Measurements from ENCODE around the gene STX8.
"Not testable (repeated sequence)": the region's sequence is repeated elsewhere in the genome, so short reads cannot be mapped to it uniquely, and the experiment has no call there.

STX8 gene

DNA sequence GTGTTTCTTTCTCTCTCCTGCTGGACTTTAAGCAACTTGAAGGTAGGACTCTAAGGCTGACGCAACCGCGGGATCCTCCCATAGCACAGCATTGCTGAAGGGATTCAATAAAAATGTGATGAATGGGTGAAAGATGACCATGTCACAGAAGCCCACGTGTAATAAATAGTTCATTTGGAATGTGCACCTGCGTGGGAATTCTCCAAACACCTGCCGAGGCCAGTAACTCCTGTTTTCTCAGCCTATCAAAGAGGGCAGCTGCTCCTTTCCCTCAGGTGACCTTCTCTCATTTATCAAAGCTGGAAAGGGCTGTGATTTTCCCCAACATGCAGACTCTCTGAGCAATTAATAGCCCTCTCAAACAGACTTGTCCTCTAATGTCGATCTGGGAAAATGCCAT lies 235.7 kb downstream of the STX8 start:
- Histone ChIP-seq H3K27me3 (ENCODE audit: control insufficient read depth in 2 of 2, insufficient read depth in 2 of 2, low read length in 2 of 2) (no peaks in the 10 kb centered on the region), H3K27ac (ENCODE audit: low read depth in 2 of 2, low read length in 2 of 2) (no peak overlapping the region), H3K9me3 (ENCODE audit: control insufficient read depth in 2 of 2, low read length in 2 of 2) (peaks cover 0 to 2% of the 10 kb centered on the region in 2 donors), H3K4me3 (ENCODE audit: low read length in 2 of 2) (no peak overlapping the region), H3K9ac (ENCODE audit: low read depth in 1 of 2, low read length in 2 of 2) (no peak overlapping the region), H3K36me3 (ENCODE audit: control insufficient read depth in 2 of 2, insufficient read depth in 2 of 2, low read length in 2 of 2) (no peaks in the 10 kb centered on the region), H3K4me1 (ENCODE audit: control insufficient read depth in 2 of 2, insufficient read depth in 2 of 2, low read length in 2 of 2) (no peaks in the 10 kb centered on the region)

DNA sequence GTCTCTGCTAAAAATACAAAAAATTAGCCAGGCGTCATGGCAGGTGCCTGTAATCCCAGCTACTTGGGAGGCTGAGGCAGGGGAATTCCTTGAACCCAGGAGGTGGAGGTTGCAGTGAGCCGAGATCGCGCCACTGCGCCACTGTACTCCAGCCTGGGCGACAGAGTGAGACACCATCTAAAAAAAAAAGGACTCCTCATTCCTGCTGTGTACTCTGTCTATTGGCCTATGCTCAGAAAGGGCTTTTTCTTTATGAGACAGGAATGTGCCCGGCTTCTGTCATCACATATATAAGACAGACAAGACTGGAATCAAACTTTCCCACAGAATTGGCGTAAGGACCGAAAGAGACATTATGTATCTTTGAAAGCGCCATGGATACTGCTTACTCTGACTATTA lies 236.1 kb downstream of the STX8 start:
- H3K4me1 ChIP-seq (ENCODE audit: control insufficient read depth in 2 of 2, insufficient read depth in 2 of 2, low read length in 2 of 2); H3K27ac ChIP-seq (ENCODE audit: low read depth in 2 of 2, low read length in 2 of 2); H3K9me3 ChIP-seq (ENCODE audit: control insufficient read depth in 2 of 2, low read length in 2 of 2); H3K4me3 ChIP-seq (ENCODE audit: low read length in 2 of 2); H3K27me3 ChIP-seq (ENCODE audit: control insufficient read depth in 2 of 2, insufficient read depth in 2 of 2, low read length in 2 of 2); H3K9ac ChIP-seq (ENCODE audit: low read depth in 1 of 2, low read length in 2 of 2); H3K36me3 ChIP-seq (ENCODE audit: control insufficient read depth in 2 of 2, insufficient read depth in 2 of 2, low read length in 2 of 2): not testable (repeated sequence)

DNA sequence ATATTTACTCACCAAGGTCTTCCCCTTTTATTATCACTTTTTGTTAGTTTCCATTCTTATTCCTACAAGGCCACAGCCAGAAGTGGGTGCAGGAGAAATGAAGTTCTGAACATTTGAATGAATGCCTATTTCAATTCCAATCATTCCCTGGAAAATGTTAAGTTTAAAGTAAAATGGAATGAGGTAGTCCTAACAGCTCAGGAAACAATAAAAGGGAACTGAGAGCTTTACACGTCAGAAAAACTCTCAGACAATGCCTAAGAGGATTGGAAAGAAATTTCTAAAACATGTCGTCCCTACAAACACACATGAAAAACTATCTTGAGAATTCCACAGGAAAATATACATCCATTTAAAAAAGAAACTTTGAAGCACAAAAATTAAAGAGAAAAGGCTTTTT lies 238.8 kb downstream of the STX8 start:
- Histone ChIP-seq H3K36me3 (ENCODE audit: control insufficient read depth in 2 of 2, insufficient read depth in 2 of 2, low read length in 2 of 2) (no peaks in the 10 kb centered on the region), H3K27me3 (ENCODE audit: control insufficient read depth in 2 of 2, insufficient read depth in 2 of 2, low read length in 2 of 2) (no peaks in the 10 kb centered on the region), H3K9me3 (ENCODE audit: control insufficient read depth in 2 of 2, low read length in 2 of 2) (peaks cover 3 to 5% of the 10 kb centered on the region in 2 donors), H3K4me1 (ENCODE audit: control insufficient read depth in 2 of 2, insufficient read depth in 2 of 2, low read length in 2 of 2) (no peaks in the 10 kb centered on the region), H3K9ac (ENCODE audit: low read depth in 1 of 2, low read length in 2 of 2) (no peak overlapping the region), H3K4me3 (ENCODE audit: low read length in 2 of 2) (no peak overlapping the region), H3K27ac (ENCODE audit: low read depth in 2 of 2, low read length in 2 of 2) (no peak overlapping the region)

DNA sequence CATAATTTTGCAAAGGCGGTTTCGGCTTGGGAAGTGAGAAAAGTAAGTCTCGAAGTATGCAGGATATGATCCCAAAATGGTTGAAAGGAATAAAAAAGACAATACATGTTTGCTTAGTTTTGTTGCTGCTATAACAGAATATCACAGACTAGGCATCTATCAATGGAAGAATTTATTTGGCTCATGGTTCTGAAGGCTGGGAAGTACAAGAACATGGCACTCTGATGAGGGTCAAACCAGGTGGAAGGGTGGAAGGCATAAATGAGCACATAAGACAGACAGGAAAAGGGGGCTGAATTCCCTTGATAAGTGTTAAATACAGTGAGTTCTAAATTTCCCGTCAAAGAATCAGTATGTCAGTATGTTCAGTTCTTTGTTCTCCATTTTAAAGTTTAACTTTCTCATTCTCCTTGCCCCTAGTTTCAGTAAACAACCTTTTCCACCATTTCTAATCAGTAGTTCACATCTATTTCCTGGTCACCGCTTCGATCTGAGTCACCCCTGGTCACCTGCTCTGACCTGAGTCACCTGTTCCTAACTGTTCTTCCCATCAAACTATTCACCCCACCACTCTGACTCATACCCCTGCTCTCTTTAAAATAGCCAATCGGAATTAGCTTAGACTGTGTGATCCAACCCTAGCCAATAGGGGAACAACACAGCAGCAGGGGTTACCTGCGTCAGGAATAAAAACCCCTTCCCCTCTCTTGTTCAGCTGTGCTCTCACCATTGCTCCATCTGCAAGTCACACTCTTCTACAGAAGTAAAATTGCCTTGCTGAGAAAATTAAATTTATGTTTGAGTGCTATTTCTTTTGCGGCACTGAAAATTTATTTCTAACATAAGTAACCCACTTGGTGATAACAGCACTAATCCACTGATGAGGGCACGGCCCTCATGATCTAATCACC lies 240.8 kb downstream of the STX8 start:
- Histone ChIP-seq H3K4me3 (ENCODE audit: low read length in 2 of 2) (no peak overlapping the region), H3K4me1 (ENCODE audit: control insufficient read depth in 2 of 2, insufficient read depth in 2 of 2, low read length in 2 of 2) (no peaks in the 10 kb centered on the region), H3K27ac (ENCODE audit: low read depth in 2 of 2, low read length in 2 of 2) (no peak overlapping the region), H3K9me3 (ENCODE audit: control insufficient read depth in 2 of 2, low read length in 2 of 2) (peaks cover 3 to 5% of the 10 kb centered on the region in 2 donors), H3K27me3 (ENCODE audit: control insufficient read depth in 2 of 2, insufficient read depth in 2 of 2, low read length in 2 of 2) (no peaks in the 10 kb centered on the region), H3K36me3 (ENCODE audit: control insufficient read depth in 2 of 2, insufficient read depth in 2 of 2, low read length in 2 of 2) (no peaks in the 10 kb centered on the region), H3K9ac (ENCODE audit: low read depth in 1 of 2, low read length in 2 of 2) (no peak overlapping the region)

DNA sequence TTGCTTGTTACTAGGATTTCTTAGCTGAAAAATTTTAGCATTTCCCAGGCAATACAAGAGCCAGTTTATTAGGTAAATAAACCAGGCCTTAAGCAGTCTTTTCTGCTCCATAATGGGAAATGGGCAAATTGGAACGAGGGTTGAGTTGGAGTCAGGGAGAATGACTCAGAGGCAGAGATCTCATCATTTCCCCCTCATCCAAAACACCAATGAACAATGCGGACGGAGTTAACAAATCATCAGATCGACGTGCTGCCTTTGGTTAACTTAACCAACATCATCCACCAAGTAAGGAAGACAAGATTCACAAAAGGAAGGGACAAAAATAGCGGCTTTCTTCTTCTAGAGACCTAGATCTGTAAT lies 243.5 kb downstream of the STX8 start:
- Histone ChIP-seq H3K9ac (ENCODE audit: low read depth in 1 of 2, low read length in 2 of 2) (no peak overlapping the region), H3K27ac (ENCODE audit: low read depth in 2 of 2, low read length in 2 of 2) (no peak overlapping the region), H3K4me3 (ENCODE audit: low read length in 2 of 2) (no peak overlapping the region), H3K9me3 (ENCODE audit: control insufficient read depth in 2 of 2, low read length in 2 of 2) (peaks cover 3 to 5% of the 10 kb centered on the region in 2 donors), H3K4me1 (ENCODE audit: control insufficient read depth in 2 of 2, insufficient read depth in 2 of 2, low read length in 2 of 2) (no peaks in the 10 kb centered on the region), H3K36me3 (ENCODE audit: control insufficient read depth in 2 of 2, insufficient read depth in 2 of 2, low read length in 2 of 2) (no peaks in the 10 kb centered on the region), H3K27me3 (ENCODE audit: control insufficient read depth in 2 of 2, insufficient read depth in 2 of 2, low read length in 2 of 2) (no peaks in the 10 kb centered on the region)

DNA sequence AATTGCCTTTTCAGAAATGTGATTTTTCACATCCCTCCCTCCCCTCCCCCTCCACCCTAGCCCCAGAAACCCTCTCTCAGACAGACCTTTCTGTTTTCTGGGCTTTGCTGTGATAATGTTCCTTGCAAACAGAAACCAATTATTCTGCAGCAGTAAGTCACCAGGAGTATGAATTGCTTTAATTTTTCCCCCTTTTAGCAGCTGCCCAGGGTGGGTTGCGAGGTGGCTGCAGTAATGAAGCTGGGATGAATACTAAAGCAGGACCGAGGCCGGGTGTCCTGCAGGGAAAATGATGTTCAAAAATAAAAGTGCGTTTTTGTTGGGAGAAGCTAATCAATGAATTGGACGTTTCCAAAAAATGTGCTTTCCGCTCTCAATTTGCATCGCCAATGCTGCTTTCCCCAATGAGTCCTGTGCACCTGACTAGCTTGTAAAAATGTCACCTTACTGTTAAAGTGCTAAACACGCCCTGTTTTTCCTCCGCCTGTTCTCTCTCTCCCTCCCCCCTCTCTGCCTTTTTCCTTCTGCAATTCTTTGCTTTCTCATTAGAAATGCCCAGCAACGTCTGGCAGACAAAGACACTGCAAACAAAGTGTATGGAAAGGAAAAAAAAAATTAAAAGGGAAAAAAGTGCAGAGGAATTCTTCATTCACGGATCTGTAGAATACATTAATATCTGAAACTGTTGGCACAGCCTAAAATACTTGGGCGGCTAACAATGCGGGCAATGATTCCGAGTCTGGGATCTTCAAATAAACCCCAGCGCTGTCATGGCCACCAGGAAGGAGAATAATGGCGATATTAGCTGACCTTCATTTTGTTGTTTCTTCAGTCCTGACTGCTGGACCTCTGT lies 244.1 kb downstream of the STX8 start:
- H3K9ac ChIP-seq (ENCODE audit: low read depth in 1 of 2, low read length in 2 of 2), result no peak overlapping the region
- no peaks in the 10 kb centered on the region for H3K27me3 ChIP-seq (ENCODE audit: control insufficient read depth in 2 of 2, insufficient read depth in 2 of 2, low read length in 2 of 2)
- H3K27ac ChIP-seq (ENCODE audit: low read depth in 2 of 2, low read length in 2 of 2), result no peak overlapping the region
- peaks cover 3 to 5% of the 10 kb centered on the region in 2 donors for H3K9me3 ChIP-seq (ENCODE audit: control insufficient read depth in 2 of 2, low read length in 2 of 2)
- no peaks in the 10 kb centered on the region for H3K4me1 ChIP-seq (ENCODE audit: control insufficient read depth in 2 of 2, insufficient read depth in 2 of 2, low read length in 2 of 2)
- H3K36me3 ChIP-seq (ENCODE audit: control insufficient read depth in 2 of 2, insufficient read depth in 2 of 2, low read length in 2 of 2), result no peaks in the 10 kb centered on the region
- no peak overlapping the region for H3K4me3 ChIP-seq (ENCODE audit: low read length in 2 of 2)

DNA sequence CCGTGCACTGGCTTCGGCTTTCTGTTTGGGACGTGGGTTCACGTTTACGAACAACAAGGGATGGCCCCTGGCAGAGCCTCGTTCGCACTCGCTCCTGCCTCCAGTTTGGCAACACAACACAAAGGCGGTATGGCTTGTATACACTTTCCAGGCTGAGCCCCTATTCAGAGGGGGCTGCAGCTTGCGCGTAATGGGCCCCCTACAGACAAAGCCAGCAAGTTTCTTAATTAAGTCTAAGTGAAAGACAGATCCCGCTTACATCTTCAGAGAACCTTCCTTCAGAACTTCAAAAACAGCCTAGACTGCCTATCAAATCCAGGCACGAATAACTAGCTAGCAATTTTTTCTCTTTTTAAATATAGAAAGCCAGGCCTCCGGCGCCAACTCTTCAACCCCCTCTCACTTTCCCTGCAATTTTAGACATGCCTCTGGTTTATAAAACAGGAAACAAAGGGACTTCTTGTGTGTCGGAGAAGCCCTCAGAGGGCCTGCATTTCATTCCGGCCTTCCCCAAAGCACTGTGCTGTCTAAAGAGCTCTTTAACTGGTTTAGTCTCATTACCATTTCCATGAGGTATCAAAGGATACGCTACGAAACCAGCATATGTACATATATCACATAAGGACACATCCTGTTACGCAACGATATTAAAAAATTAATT lies 244.9 kb downstream of the STX8 start:
- Histone ChIP-seq H3K4me3 (ENCODE audit: low read length in 2 of 2) (no peak overlapping the region), H3K36me3 (ENCODE audit: control insufficient read depth in 2 of 2, insufficient read depth in 2 of 2, low read length in 2 of 2) (no peaks in the 10 kb centered on the region), H3K4me1 (ENCODE audit: control insufficient read depth in 2 of 2, insufficient read depth in 2 of 2, low read length in 2 of 2) (no peaks in the 10 kb centered on the region), H3K9me3 (ENCODE audit: control insufficient read depth in 2 of 2, low read length in 2 of 2) (peaks cover 3 to 5% of the 10 kb centered on the region in 2 donors), H3K27me3 (ENCODE audit: control insufficient read depth in 2 of 2, insufficient read depth in 2 of 2, low read length in 2 of 2) (no peaks in the 10 kb centered on the region), H3K27ac (ENCODE audit: low read depth in 2 of 2, low read length in 2 of 2) (no peak overlapping the region), H3K9ac (ENCODE audit: low read depth in 1 of 2, low read length in 2 of 2) (no peak overlapping the region)

DNA sequence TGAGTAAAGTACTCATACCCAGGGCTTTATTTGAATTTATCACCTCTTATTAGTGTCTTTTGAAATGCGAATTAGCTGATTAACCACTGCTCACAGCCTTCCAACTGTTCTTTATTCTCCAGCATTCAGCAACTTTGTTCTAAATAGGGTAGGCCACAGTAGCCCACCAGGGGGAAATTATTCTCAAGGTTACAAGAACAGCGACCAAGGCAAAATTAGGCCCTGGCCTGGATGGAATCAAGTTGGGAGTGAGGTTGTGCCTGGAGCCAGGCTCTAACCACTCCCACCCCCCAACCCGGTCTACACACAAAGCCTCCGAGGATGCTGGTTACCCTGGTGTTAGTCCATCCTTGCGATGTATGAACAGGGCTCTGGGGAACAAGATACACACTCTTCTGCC lies 245.5 kb downstream of the STX8 start:
- Histone ChIP-seq H3K9me3 (ENCODE audit: control insufficient read depth in 2 of 2, low read length in 2 of 2) (peaks cover 3 to 4% of the 10 kb centered on the region in 2 donors), H3K36me3 (ENCODE audit: control insufficient read depth in 2 of 2, insufficient read depth in 2 of 2, low read length in 2 of 2) (no peaks in the 10 kb centered on the region), H3K9ac (ENCODE audit: low read depth in 1 of 2, low read length in 2 of 2) (no peak overlapping the region), H3K4me3 (ENCODE audit: low read length in 2 of 2) (no peak overlapping the region), H3K27me3 (ENCODE audit: control insufficient read depth in 2 of 2, insufficient read depth in 2 of 2, low read length in 2 of 2) (no peaks in the 10 kb centered on the region), H3K4me1 (ENCODE audit: control insufficient read depth in 2 of 2, insufficient read depth in 2 of 2, low read length in 2 of 2) (no peaks in the 10 kb centered on the region), H3K27ac (ENCODE audit: low read depth in 2 of 2, low read length in 2 of 2) (no peak overlapping the region)

- Histone ChIP-seq H3K27ac (ENCODE audit: low read depth in 2 of 2, low read length in 2 of 2) (no peak overlapping the region), H3K9me3 (ENCODE audit: control insufficient read depth in 2 of 2, low read length in 2 of 2) (peaks cover 0 to under 1% of the 10 kb centered on the region in 2 donors), H3K4me1 (ENCODE audit: control insufficient read depth in 2 of 2, insufficient read depth in 2 of 2, low read length in 2 of 2) (no peaks in the 10 kb centered on the region), H3K4me3 (ENCODE audit: low read length in 2 of 2) (no peak overlapping the region), H3K9ac (ENCODE audit: low read depth in 1 of 2, low read length in 2 of 2) (no peak overlapping the region), H3K27me3 (ENCODE audit: control insufficient read depth in 2 of 2, insufficient read depth in 2 of 2, low read length in 2 of 2) (no peaks in the 10 kb centered on the region), H3K36me3 (ENCODE audit: control insufficient read depth in 2 of 2, insufficient read depth in 2 of 2, low read length in 2 of 2) (no peaks in the 10 kb centered on the region)
Measured at GRCh38 chr17:9329251-9329921, 246.2 kb downstream of the STX8 start.

Data from mucosa of rectum (tissue), 2 donors.